Hematopoietic multipotent progenitor cell treated with erythropoietin and hydrocortisone succinate and interleukin-3 and kit ligand, for 4 days (in vitro differentiated cells): ENCODE data around the gene WWOX.
A peak's percentile ranks its signal among the peaks of the same experiment; 100 is the strongest.

Experiments
- DNase-seq: peaks from one replicate; pipeline ENCODE4 v3.0.0-alpha.2; 2015

The WWOX gene

GRCh38 chr16:79171931-79172705 lies 1072.7 kb downstream of the WWOX start:
- no peak for DNase-seq

- DNase-seq = no peak
Measured at GRCh38 chr16:79172976-79173500, 1073.6 kb downstream of the WWOX start.

- DNase-seq = no peak
Measured at GRCh38 chr16:79173919-79174318, 1074.5 kb downstream of the WWOX start.

- no peak for DNase-seq
Measured at GRCh38 chr16:79175286-79176057, 1076.0 kb downstream of the WWOX start.

GRCh38 chr16:79177018-79177417 lies 1077.6 kb downstream of the WWOX start:
- peak; percentile 80 for DNase-seq

GRCh38 chr16:79181419-79181818 lies 1082.0 kb downstream of the WWOX start:
- no peak for DNase-seq

- no peak for DNase-seq
Measured at GRCh38 chr16:79182616-79183015, 1083.2 kb downstream of the WWOX start.

- DNase-seq = no peak
Measured at GRCh38 chr16:79183571-79183970, 1084.1 kb downstream of the WWOX start.

GRCh38 chr16:79184464-79185030 lies 1085.1 kb downstream of the WWOX start:
- no peak for DNase-seq

- no peak for DNase-seq
Measured at GRCh38 chr16:79185711-79186110, 1086.3 kb downstream of the WWOX start.

GRCh38 chr16:79186196-79186595 lies 1086.7 kb downstream of the WWOX start:
- peak; percentile 7 for DNase-seq

- DNase-seq = peak; percentile 9
Measured at GRCh38 chr16:79188115-79188738, 1088.8 kb downstream of the WWOX start.

- DNase-seq = no peak
Measured at GRCh38 chr16:79188739-79189122, 1089.3 kb downstream of the WWOX start.

- DNase-seq = no peak
Measured at GRCh38 chr16:79190542-79190941, 1091.1 kb downstream of the WWOX start.

- DNase-seq = no peak
Measured at GRCh38 chr16:79191933-79192332, 1092.5 kb downstream of the WWOX start.

GRCh38 chr16:79192904-79193303 lies 1093.5 kb downstream of the WWOX start:
- DNase-seq = no peak

- DNase-seq = no peak
Measured at GRCh38 chr16:79194291-79194690, 1094.8 kb downstream of the WWOX start.

- DNase-seq = peak; percentile 37
Measured at GRCh38 chr16:79195938-79196337, 1096.5 kb downstream of the WWOX start.

GRCh38 chr16:79201436-79201835 lies 1102.0 kb downstream of the WWOX start:
- no peak for DNase-seq

- DNase-seq = no peak
Measured at GRCh38 chr16:79202977-79203376, 1103.5 kb downstream of the WWOX start.

- no peak for DNase-seq
Measured at GRCh38 chr16:79204486-79204885, 1105.0 kb downstream of the WWOX start.

GRCh38 chr16:79206889-79207288 lies 1107.4 kb downstream of the WWOX start:
- DNase-seq = no peak

GRCh38 chr16:79209308-79209707 lies 1109.9 kb downstream of the WWOX start:
- DNase-seq = no peak
